Body of pancreas (tissue), 4 donors: Measurements from ENCODE around the gene CTNNA2. TPM values are rescaled to one million over a fixed set of nuclear protein-coding genes. Genes with fewer than 3 reads are reported as not detected.

Source experiments
- ATAC-seq: fragments of 150-250 bp; one replicate; pipeline ENCODE4 v1.9.1; 2016
- DNase-seq, 4 donors: peaks; one replicate each; pipeline ENCODE4 v3.0.0-alpha.2; 2019
- H3K27ac ChIP-seq, 4 donors: fragments of 200-600 bp; sonication (generic); 1 replicate in 3 of 4; 2 replicates in 1 of 4; pipeline versions ENCODE4 v1.5.1 to v1.6.1; 2016 to 2019; ENCODE audit warnings: mild to moderate bottlenecking in 1 of 4, mixed read lengths in 1 of 4, moderate library complexity in 1 of 4
- H3K27me3 ChIP-seq, 2 donors: fragments of 200-600 bp; sonication (generic); one replicate each; pipeline ENCODE4 v1.6.0; 2016; ENCODE audit warnings: mild to moderate bottlenecking in 1 of 2
- H3K36me3 ChIP-seq, 2 donors: fragments of 200-600 bp; sonication (generic); replicated peaks in 1 of 2; 2 replicates each; pipeline ENCODE4 v1.5.1; 2016; ENCODE audit warnings: low read depth in 2 of 2; ENCODE audit not compliant: insufficient read depth in 1 of 2
- H3K4me1 ChIP-seq: fragments of 200-600 bp; sonication (generic); one replicate; pipeline ENCODE4 v1.6.0; 2016
- H3K4me3 ChIP-seq, 2 donors: fragments of 200-600 bp; sonication (generic); 1 replicate in 1 of 2; 2 replicates in 1 of 2; pipeline ENCODE4 v1.5.1; 2016 to 2019
- H3K9me3 ChIP-seq, 3 donors: fragments of 200-600 bp; sonication (generic); 1 replicate in 2 of 3; 2 replicates in 1 of 3; pipeline ENCODE4 v1.5.1; 2016
- POLR2A ChIP-seq, 3 donors: fragments of 450-650 bp; IDR thresholded peaks; one replicate each; pipeline ENCODE4 v1.6.1; 2016; ENCODE audit warnings: antibody characterized with exemption in 3 of 3, mild to moderate bottlenecking in 2 of 3
- WGBS, 2 donors: methylation state at CpG; one replicate each; pipeline ENCODE4 v1.1.5; 2017; 5-methylcytosine and 5-hydroxymethylcytosine counted together
- intact Hi-C: fragments of 100-400 bp; cut with DNase I; formaldehyde crosslinking; loops from one replicate; pipeline ENCODE4 v1.15.1; 2023
- total RNA-seq, 2 donors: library from RNA; depleted of rRNA; stranded (reverse); fragments of >200 nt; gene quantifications; one replicate each; pipeline ENCODE4 v1.1.0, GENCODE V29; 2016
- TF ChIP-seq, protein P1 (sequence below), 7 experiments: fragments of 450-650 bp in 4 of 7; fragments of 200-600 bp in 3 of 7; sonication (generic) in 3 of 7; IDR thresholded peaks; one replicate each; pipeline ENCODE4 v1.5.1; 2016 to 2019; ENCODE audit warnings: antibody characterized with exemption in 7 of 7

CTNNA2 gene
- total RNA-seq, 2 donors from 2014 or later, result 0.52 to 29.3 TPM

DNA sequence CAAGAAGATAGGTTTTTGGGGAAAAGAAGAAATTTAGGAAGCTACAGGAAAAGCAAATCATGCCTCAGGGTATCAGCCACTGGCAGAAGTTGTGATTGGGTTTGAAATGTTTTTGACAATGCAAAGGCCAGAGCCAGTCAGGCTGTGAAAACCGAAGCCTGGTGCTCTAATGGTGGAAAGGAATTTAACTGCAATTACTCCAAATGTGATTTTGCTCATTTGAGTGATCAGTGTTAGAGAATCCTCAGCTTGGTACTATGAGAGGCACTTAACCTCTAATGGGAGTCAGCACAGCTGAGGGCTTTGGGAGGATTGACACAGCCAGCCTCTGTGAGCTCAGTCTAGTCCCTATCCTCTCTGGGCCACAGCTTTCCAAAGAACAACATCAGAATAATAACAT is 615.2 kb downstream of the CTNNA2 start:
- no peaks in the 10 kb centered on the region for H3K36me3 ChIP-seq
- H3K4me3 ChIP-seq, result no peak overlapping the region
- DNase-seq (no peak), ATAC-seq (no peak)
- no peak overlapping the region for H3K27ac ChIP-seq
- 25 to 67% methylated on average over 1 of the region's 1 CpG for WGBS, 2 donors
- no peaks in the 10 kb centered on the region for H3K4me1 ChIP-seq
- H3K27me3 ChIP-seq, result no peaks in the 10 kb centered on the region
- intact Hi-C loops, result no loop called here
- TF ChIP-seq, protein P1, sequence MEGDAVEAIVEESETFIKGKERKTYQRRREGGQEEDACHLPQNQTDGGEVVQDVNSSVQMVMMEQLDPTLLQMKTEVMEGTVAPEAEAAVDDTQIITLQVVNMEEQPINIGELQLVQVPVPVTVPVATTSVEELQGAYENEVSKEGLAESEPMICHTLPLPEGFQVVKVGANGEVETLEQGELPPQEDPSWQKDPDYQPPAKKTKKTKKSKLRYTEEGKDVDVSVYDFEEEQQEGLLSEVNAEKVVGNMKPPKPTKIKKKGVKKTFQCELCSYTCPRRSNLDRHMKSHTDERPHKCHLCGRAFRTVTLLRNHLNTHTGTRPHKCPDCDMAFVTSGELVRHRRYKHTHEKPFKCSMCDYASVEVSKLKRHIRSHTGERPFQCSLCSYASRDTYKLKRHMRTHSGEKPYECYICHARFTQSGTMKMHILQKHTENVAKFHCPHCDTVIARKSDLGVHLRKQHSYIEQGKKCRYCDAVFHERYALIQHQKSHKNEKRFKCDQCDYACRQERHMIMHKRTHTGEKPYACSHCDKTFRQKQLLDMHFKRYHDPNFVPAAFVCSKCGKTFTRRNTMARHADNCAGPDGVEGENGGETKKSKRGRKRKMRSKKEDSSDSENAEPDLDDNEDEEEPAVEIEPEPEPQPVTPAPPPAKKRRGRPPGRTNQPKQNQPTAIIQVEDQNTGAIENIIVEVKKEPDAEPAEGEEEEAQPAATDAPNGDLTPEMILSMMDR (IDR thresholded peaks at IDR 0.05), result no peak
- TF ChIP-seq POLR2A (IDR thresholded peaks at IDR 0.05), result no peak
- H3K9me3 ChIP-seq, result no peaks in the 10 kb centered on the region

DNA sequence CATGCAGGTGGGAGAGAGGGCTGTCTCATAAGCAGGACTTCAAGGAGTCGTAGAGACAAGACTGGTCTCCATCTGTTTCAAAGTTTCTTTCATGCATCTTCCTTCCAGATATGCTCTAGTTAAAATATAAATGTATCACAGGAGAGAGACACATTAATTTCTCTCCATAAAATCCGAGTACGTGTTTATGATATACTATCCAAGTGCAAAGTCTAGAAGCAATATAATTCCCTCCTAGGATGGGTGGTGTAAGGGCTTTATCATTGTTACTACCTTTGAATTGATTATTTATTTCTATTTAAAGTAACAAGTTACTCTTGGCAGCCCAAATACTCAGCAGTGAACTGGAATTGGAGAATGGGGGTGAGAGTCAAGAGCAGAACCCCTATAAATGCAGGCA is 619.4 kb downstream of the CTNNA2 start:
- Histone ChIP-seq H3K27ac (no peak overlapping the region), H3K4me1 (no peaks in the 10 kb centered on the region), H3K36me3 (no peaks in the 10 kb centered on the region), H3K4me3 (no peak overlapping the region), H3K27me3 (no peaks in the 10 kb centered on the region), H3K9me3 (peaks cover 0 to 4% (median 0%) of the 10 kb centered on the region in 3 donors)
- ATAC-seq (no peak), DNase-seq (no peak)
- no peak for TF ChIP-seq POLR2A (IDR thresholded peaks at IDR 0.05)
- TF ChIP-seq, protein P1 (IDR thresholded peaks at IDR 0.05), result no peak
- intact Hi-C loops, result no loop called here
- WGBS, 2 donors, result 64% methylated on average over 3 of the region's 3 CpGs

DNA sequence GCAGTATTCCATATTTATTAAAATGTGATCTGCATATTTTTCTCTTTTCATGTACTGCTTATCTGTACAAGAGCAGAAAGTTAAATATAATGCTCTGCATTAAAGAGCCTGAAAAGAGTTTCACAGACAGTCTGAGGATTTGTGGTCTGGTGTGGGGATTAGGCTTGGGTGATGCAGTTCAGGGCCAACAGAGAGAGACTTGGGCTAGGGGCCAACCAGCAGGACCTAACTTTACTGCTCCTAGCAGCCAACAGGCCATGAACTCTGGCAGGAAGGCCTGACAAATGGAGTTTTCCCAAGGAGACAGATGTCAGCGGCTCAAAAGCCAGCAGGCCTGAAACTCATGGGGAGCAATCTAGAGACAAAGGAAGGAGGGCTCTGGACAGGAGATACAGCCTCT is 622.1 kb downstream of the CTNNA2 start:
- WGBS, 2 donors, result 59 to 82% methylated on average over 1 of the region's 1 CpG
- no peak overlapping the region for H3K27ac ChIP-seq
- no peak for TF ChIP-seq POLR2A (IDR thresholded peaks at IDR 0.05)
- TF ChIP-seq, protein P1 (IDR thresholded peaks at IDR 0.05), result no peak
- no peak overlapping the region for H3K4me3 ChIP-seq
- intact Hi-C loops, result no loop called here
- DNase-seq (no peak), ATAC-seq (no peak)
- H3K27me3 ChIP-seq, result no peaks in the 10 kb centered on the region
- H3K36me3 ChIP-seq, result no peaks in the 10 kb centered on the region
- H3K9me3 ChIP-seq, result peaks cover 0 to 4% (median 0%) of the 10 kb centered on the region in 3 donors
- H3K4me1 ChIP-seq, result no peaks in the 10 kb centered on the region

DNA sequence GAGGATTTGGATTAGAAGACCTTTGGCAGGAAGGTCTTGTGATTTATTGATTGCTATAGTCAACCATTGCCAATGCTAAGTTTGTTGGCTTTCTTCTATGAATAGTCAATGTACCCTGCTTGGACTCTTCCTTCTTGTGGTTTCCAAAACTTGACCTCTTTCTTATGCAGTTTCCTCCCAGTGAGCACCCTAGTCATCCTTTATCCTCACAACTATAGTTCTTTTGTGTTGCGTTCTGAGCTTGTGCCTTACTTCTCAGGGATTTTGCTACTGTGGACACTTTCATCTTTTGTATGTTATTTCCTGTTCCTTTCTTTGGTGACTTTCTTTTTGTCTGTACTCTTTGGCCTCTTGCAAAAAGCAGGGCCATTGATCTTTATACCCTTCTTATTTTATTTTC is 623.5 kb downstream of the CTNNA2 start:
- TF ChIP-seq, protein P1 (IDR thresholded peaks at IDR 0.05), result no peak
- TF ChIP-seq POLR2A (IDR thresholded peaks at IDR 0.05), result no peak
- H3K4me1 ChIP-seq, result no peaks in the 10 kb centered on the region
- peaks cover 0 to 4% (median 0%) of the 10 kb centered on the region in 3 donors for H3K9me3 ChIP-seq
- no peak overlapping the region for H3K27ac ChIP-seq
- no peaks in the 10 kb centered on the region for H3K36me3 ChIP-seq
- intact Hi-C loops, result no loop called here
- H3K4me3 ChIP-seq, result no peak overlapping the region
- H3K27me3 ChIP-seq, result no peaks in the 10 kb centered on the region
- DNase-seq, result no peak
- no peak for ATAC-seq
- 80 to 94% methylated on average over 1 of the region's 1 CpG for WGBS, 2 donors

DNA sequence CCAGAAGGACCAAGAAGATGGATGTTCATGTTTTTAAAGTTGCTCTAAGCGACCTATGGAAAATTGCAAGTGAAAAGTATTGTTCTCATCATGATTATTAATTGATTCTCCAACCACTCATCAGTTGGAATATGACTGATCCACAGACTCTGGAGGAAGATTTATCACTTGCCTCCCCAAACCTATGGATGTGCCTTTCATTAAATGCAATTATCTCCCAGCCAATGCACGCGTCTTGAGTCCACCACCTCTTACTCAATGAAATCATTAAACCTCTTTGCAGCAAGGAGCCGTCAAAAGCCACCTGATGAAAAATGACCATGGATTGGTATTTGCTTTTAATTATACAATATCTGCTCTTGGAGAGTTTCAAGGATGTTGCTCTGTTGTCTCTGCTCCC is 626.1 kb downstream of the CTNNA2 start:
- DNase-seq (no peak), ATAC-seq (no peak)
- WGBS, 2 donors, result 43 to 64% methylated on average over 4 of the region's 4 CpGs
- Histone ChIP-seq H3K27me3 (no peaks in the 10 kb centered on the region), H3K4me3 (no peak overlapping the region), H3K4me1 (no peaks in the 10 kb centered on the region), H3K9me3 (peaks cover 0 to 4% (median 0%) of the 10 kb centered on the region in 3 donors), H3K36me3 (no peaks in the 10 kb centered on the region), H3K27ac (no peak overlapping the region)
- intact Hi-C loops, result no loop called here
- TF ChIP-seq, protein P1 (IDR thresholded peaks at IDR 0.05), result no peak
- TF ChIP-seq POLR2A (IDR thresholded peaks at IDR 0.05), result no peak
